K562 (cell line): ENCODE results near the gene RFC2. TPM values are rescaled to one million over a fixed set of nuclear protein-coding genes. Genes with fewer than 3 reads are reported as not detected.

Experiments used
- GATAD2A ChIP-seq: fragments of 450-650 bp; IDR thresholded peaks from 2 replicates; pipeline ENCODE4 v1.6.1; 2017
- HIVEP1 ChIP-seq: fragments of 250-450 bp; sonication (Bioruptor Pico); IDR thresholded peaks from 2 replicates; pipeline ENCODE4 v1.4.0; 2020; ENCODE audit warnings: mild to moderate bottlenecking
- JUNB ChIP-seq: fragments of 450-650 bp; formaldehyde crosslinking; conservative IDR thresholded peaks from 2 replicates; pipeline ENCODE4 v1.4.0; 2020; ENCODE audit warnings: mild to moderate bottlenecking
- L3MBTL2 ChIP-seq: fragments of 450-650 bp; IDR thresholded peaks from 2 replicates; pipeline ENCODE4 v1.6.1; 2016; ENCODE audit warnings: mild to moderate bottlenecking, moderate library complexity
- NFIC ChIP-seq: fragments of 450-650 bp; IDR thresholded peaks from 2 replicates; pipeline ENCODE4 v1.6.1; 2017; ENCODE audit warnings: mild to moderate bottlenecking, inconsistent platforms
- RFX1 ChIP-seq: fragments of 450-650 bp; IDR thresholded peaks from 2 replicates; pipeline ENCODE4 v1.6.1; 2016; ENCODE audit warnings: mild to moderate bottlenecking, moderate library complexity
- RHOXF2B ChIP-seq: fragments of 250-450 bp; sonication (Bioruptor Pico); conservative IDR thresholded peaks from 2 replicates; pipeline ENCODE4 v1.5.1; 2021
- SNRNP70 ChIP-seq: fragments of 200-400 bp; formaldehyde crosslinking; optimal IDR thresholded peaks from 2 replicates; pipeline ENCODE3; 2017; ENCODE audit warnings: low read depth, low read length
- ZBTB40 ChIP-seq, 2 experiments: fragments of 450-650 bp in 1 of 2; sonication (generic) in 1 of 2; formaldehyde crosslinking in 1 of 2; IDR thresholded peaks; 2 replicates each; pipeline versions ENCODE4 v1.7.1 to v1.9.0; 2016 to 2022; ENCODE audit warnings: inconsistent platforms in 1 of 2, mild to moderate bottlenecking in 1 of 2, missing genetic modification reagents in 1 of 2
- ZNF134 ChIP-seq: fragments of 250-450 bp; sonication (Bioruptor Pico); conservative IDR thresholded peaks from 2 replicates; pipeline ENCODE4 v1.4.0; 2020
- ZNF277 ChIP-seq: fragments of 250-450 bp; sonication (Bioruptor Pico); IDR thresholded peaks from 2 replicates; pipeline ENCODE4 v1.8.0; 2022; ENCODE audit warnings: inconsistent platforms, mild to moderate bottlenecking, moderate library complexity, borderline replicate concordance
- ZNF280B ChIP-seq: fragments of 250-450 bp; sonication (Bioruptor Pico); IDR thresholded peaks from 2 replicates; pipeline ENCODE4 v1.5.1; 2021; ENCODE audit warnings: mild to moderate bottlenecking
- ZNF551 ChIP-seq: fragments of 250-450 bp; sonication (Bioruptor Pico); IDR thresholded peaks from 2 replicates; pipeline ENCODE4 v1.5.0; 2021; ENCODE audit warnings: mild to moderate bottlenecking, moderate library complexity
- polyA plus RNA-seq, 8 experiments: library from polyadenylated mRNA; depleted of rRNA in 4 of 8; stranded (reverse) in 5 of 8; unstranded in 3 of 8; fragments of >200 nt; fragmentation: Nextera tagmentation in 2 of 8; fragmentation: Illumina TruSeq in 1 of 8; extraction: Ambion mirVana in 2 of 8; extraction: Trizol in 1 of 8; gene quantifications; 2 replicates each; pipeline versions ENCODE4 v1.2.1 to v1.2.3, GENCODE V29; 2011 to 2014; ENCODE audit warnings: inconsistent platforms in 1 of 8, missing spikeins in 1 of 8
- total RNA-seq, 7 experiments: library from RNA; depleted of rRNA in 6 of 7; stranded (reverse); fragments of >200 nt in 6 of 7; fragmentation: Illumina TruSeq in 2 of 7; extraction: Trizol in 2 of 7; gene quantifications; 2 replicates each; pipeline versions ENCODE4 v1.2.1 to v1.2.3, GENCODE V29; 2011 to 2021; ENCODE audit warnings: low replicate concordance in 1 of 7
- TF ChIP-seq, protein P1 (sequence below): sonication (generic); formaldehyde crosslinking; IDR thresholded peaks from 2 replicates; pipeline ENCODE4 v1.8.1; 2023; ENCODE audit warnings: mild to moderate bottlenecking, missing genetic modification reagents

RFC2 gene
- total and polyA plus RNA-seq, 9 of the 15 experiments (the other 6 are each of a cell fraction or from before 2014, with no cell fraction given), result 32.5 to 161 (median 102) TPM

- TF ChIP-seq ZBTB40 (IDR thresholded peaks at IDR 0.05) (peak; percentile 30; the same call in 1 of the 2 replicates), ZBTB40 (CRISPR knock-in tag; IDR thresholded peaks at IDR 0.05) (no peak), HIVEP1 (no peak), SNRNP70 (no peak), RFX1 (no peak), ZNF280B (no peak), JUNB (CRISPR knock-in tag) (no peak), ZNF134 (no peak), NFIC (no peak; the same call in 1 of the 2 replicates), ZNF551 (CRISPR knock-in tag) (no peak), L3MBTL2 (peak; percentile 22; the same call in 1 of the 2 replicates), RHOXF2B (CRISPR knock-in tag) (no peak), ZNF277 (no peak), GATAD2A (peak; percentile 76; the same call in 1 of the 2 replicates)
- TF ChIP-seq, protein P1, sequence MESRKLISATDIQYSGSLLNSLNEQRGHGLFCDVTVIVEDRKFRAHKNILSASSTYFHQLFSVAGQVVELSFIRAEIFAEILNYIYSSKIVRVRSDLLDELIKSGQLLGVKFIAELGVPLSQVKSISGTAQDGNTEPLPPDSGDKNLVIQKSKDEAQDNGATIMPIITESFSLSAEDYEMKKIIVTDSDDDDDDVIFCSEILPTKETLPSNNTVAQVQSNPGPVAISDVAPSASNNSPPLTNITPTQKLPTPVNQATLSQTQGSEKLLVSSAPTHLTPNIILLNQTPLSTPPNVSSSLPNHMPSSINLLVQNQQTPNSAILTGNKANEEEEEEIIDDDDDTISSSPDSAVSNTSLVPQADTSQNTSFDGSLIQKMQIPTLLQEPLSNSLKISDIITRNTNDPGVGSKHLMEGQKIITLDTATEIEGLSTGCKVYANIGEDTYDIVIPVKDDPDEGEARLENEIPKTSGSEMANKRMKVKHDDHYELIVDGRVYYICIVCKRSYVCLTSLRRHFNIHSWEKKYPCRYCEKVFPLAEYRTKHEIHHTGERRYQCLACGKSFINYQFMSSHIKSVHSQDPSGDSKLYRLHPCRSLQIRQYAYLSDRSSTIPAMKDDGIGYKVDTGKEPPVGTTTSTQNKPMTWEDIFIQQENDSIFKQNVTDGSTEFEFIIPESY (CRISPR knock-in tag), result no peak
Measured at GRCh38 chr7:74272305-74273038, 18.3 kb upstream of the RFC2 start (continued).
